PC-9 (cell line): ENCODE measurements around the gene MYBL2.

Experiments
- CTCF ChIP-seq: fragments of 200-600 bp; sonication (generic); conservative IDR thresholded peaks from 2 replicates; pipeline ENCODE4 v1.6.1; 2017; ENCODE audit warnings: mixed run types, antibody characterized with exemption, mild to moderate bottlenecking, moderate library complexity
- EZH2 ChIP-seq: fragments of 200-600 bp; sonication (generic); IDR thresholded peaks from 2 replicates; pipeline ENCODE4 v1.8.0; 2017; ENCODE audit warnings: antibody characterized with exemption, low read depth

GRCh38 chr20:43690943-43691598 is 24.2 kb downstream of the MYBL2 start:
- TF ChIP-seq CTCF: no peak
- no peak for TF ChIP-seq EZH2
